Naive thymus-derived CD8-positive, alpha-beta T cell (primary cell): ENCODE measurements around the gene TNIP1. TPM values are rescaled to one million over a fixed set of nuclear protein-coding genes. Genes with fewer than 3 reads are reported as not detected.

Experiments
- ATAC-seq, 2 donors: fragments of 150-1000 bp; cut with Tn5 transposase in 1 of 2; sonication (Bioruptor Pico), chemical (Tn5 transposase) in 1 of 2; 1 replicate in 1 of 2; 2 replicates in 1 of 2; pipeline ENCODE4 v1.10.0; 2021; ENCODE audit warnings: mild to moderate bottlenecking in 2 of 2, moderate library complexity in 2 of 2
- POLR2A ChIA-PET: fragments of 350-600 bp; sonication (Branson Sonifier 250); formaldehyde crosslinking; loops from one replicate; lab custom pipeline; 2021; ENCODE audit warnings: antibody characterized with exemption; lab: Charles Lee
- DNase-seq, 10 donors: peaks; one replicate each; pipeline versions ENCODE4 v3.0.0 to v3.0.0-alpha.2; 2020 to 2022
- H3K27ac Mint-ChIP-seq, 10 donors: one replicate each; pipeline ENCODE4 v1.8.0; 2020 to 2022; ENCODE audit warnings: mild to moderate bottlenecking in 10 of 10, mixed read lengths in 10 of 10, moderate library complexity in 4 of 10, inconsistent platforms in 1 of 10
- H3K27me3 Mint-ChIP-seq, 5 donors: one replicate each; pipeline ENCODE4 v1.8.0; 2021 to 2022; ENCODE audit warnings: mixed read lengths in 5 of 5
- H3K36me3 Mint-ChIP-seq, 3 donors: one replicate each; pipeline ENCODE4 v1.8.0; 2020 to 2022; ENCODE audit warnings: mixed read lengths in 3 of 3, mild to moderate bottlenecking in 2 of 3, inconsistent platforms in 1 of 3
- H3K4me1 Mint-ChIP-seq, 4 donors: one replicate each; pipeline ENCODE4 v1.8.0; 2021 to 2022; ENCODE audit warnings: mixed read lengths in 4 of 4
- H3K4me3 Mint-ChIP-seq, 10 donors: one replicate each; pipeline ENCODE4 v1.8.0; 2020 to 2022; ENCODE audit warnings: mild to moderate bottlenecking in 10 of 10, mixed read lengths in 10 of 10, moderate library complexity in 6 of 10, inconsistent platforms in 1 of 10
- H3K9me3 Mint-ChIP-seq, 9 donors: one replicate each; pipeline ENCODE4 v1.8.0; 2020 to 2022; ENCODE audit warnings: mixed read lengths in 9 of 9, mild to moderate bottlenecking in 3 of 9, inconsistent platforms in 1 of 9, moderate library complexity in 1 of 9
- polyA plus RNA-seq, 3 donors: library from polyadenylated mRNA; unstranded; fragments of 300-500 nt; fragmentation: Illumina TruSeq; gene quantifications; one replicate each; pipeline ENCODE4 v1.2.3, GENCODE V29; 2021
- total RNA-seq, 8 experiments: library from RNA in 2 of 8; stranded (reverse) in 2 of 8; gene quantifications; one replicate each; pipeline ENCODE4 v1.2.3 and lab custom pipeline; 2021 to 2026

Gene TNIP1
- total and polyA plus RNA-seq, 5 experiments from 2014 or later = 25.6 to 140 (median 37.5) TPM

- Mint-ChIP-seq H3K9me3 (no peaks in the 10 kb centered on the region), H3K27ac (no peak overlapping the region), H3K4me1 (no peaks in the 10 kb centered on the region), H3K4me3 (no peak overlapping the region), H3K27me3 (peaks cover 7 to 27% (median 14%) of the 10 kb centered on the region in 5 donors), H3K36me3 (no peaks in the 10 kb centered on the region)
- POLR2A ChIA-PET = interaction anchor here (0.6 kb wide), 1 partner anchor 117 kb away, joined by 5 read pairs; no protein-coding TSS in a partner anchor
- ATAC-seq = no peak
- no peak for DNase-seq
These were observed 72.7 kb downstream of the TNIP1 start for GRCh38 chr5:151008210-151008491.

- no peaks in the 10 kb centered on the region for H3K36me3 Mint-ChIP-seq
- DNase-seq = no peak
- H3K9me3 Mint-ChIP-seq = no peaks in the 10 kb centered on the region
- H3K27me3 Mint-ChIP-seq = peaks cover 5 to 27% (median 14%) of the 10 kb centered on the region in 5 donors
- H3K27ac Mint-ChIP-seq = no peak overlapping the region
- POLR2A ChIA-PET = interaction anchor here (0.6 kb wide), 1 partner anchor 118 kb away, joined by 5 read pairs; no protein-coding TSS in a partner anchor
- H3K4me1 Mint-ChIP-seq = no peaks in the 10 kb centered on the region
- no peak for ATAC-seq
- H3K4me3 Mint-ChIP-seq = no peak overlapping the region
These were observed 73.2 kb downstream of the TNIP1 start for GRCh38 chr5:151007430-151008209.

DNA sequence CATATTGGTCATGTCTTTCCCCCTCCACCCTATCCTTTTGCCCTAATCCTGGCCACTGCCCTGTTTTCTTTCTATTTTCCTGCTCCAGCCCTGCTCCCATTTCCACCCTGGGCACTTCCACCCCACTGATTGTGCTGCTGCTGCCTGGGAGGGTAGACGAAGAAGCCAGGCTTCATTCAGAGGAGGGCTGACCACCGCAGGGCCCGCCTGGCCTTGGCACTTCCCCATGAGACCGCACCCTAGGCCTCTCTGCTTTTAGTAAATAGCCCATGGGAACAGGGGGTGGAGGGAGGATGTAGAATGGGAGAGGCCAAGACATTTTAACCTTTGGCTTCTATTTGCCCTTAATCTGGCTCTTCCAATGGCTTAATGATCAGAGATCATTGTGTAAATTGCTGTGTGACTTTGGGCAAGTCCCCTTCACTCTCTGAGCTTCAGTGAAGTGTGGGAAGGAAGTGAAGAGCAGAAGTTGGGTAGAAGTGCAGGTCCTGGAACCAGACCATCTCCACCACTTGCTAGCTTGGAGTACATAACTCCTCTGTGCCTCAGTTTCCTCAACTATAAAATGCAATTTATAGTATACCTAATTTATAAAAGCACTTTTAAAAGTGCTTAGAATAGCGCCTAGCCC is 74.0 kb downstream of the TNIP1 start:
- H3K27me3 Mint-ChIP-seq = peaks cover 4 to 26% (median 14%) of the 10 kb centered on the region in 5 donors
- H3K27ac Mint-ChIP-seq = peak overlapping the region in 1 of 10 donors; percentile 31
- no peaks in the 10 kb centered on the region for H3K36me3 Mint-ChIP-seq
- POLR2A ChIA-PET = no interaction called here
- no peaks in the 10 kb centered on the region for H3K4me1 Mint-ChIP-seq
- H3K4me3 Mint-ChIP-seq = no peak overlapping the region
- ATAC-seq (no peak), DNase-seq (no peak)
- no peaks in the 10 kb centered on the region for H3K9me3 Mint-ChIP-seq

DNA sequence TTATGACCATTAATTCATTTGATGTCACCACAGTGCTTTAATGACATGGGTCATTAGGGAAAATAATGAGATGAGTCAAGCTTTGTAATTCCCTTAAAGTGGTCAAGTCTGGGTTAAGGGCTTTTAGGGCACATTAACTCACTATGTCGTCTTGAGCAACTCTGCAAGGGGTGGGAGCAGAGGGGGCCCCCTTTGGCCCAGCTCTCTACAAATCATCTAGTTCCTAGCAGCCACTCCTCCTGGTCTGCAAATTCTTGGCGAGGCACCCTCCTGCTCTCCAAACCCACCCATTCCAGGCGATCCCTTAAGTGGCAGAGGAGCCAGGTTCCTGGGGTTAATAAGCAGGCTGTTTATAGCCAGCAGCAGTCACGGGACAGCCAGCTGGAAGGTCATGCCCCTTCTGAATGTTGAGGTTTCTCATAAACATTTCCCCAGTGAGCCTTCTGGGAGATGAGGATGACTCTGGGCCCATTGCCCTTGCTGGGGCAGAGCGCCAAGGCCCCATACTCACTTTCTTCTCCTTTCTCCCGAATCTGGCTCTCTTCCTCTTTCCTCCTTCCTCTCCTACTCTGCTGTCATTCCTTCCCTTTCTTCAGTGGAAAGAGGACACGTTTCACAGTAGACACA is 74.8 kb downstream of the TNIP1 start:
- Mint-ChIP-seq H3K27ac (peak overlapping the region in 1 of 10 donors; percentile 31), H3K4me1 (no peaks in the 10 kb centered on the region), H3K4me3 (no peak overlapping the region), H3K36me3 (no peaks in the 10 kb centered on the region), H3K27me3 (peaks cover 0 to 20% (median 10%) of the 10 kb centered on the region in 5 donors), H3K9me3 (no peaks in the 10 kb centered on the region)
- ATAC-seq (no peak), DNase-seq (no peak)
- POLR2A ChIA-PET = no interaction called here

- Mint-ChIP-seq H3K27ac (no peak overlapping the region), H3K4me3 (no peak overlapping the region), H3K4me1 (no peaks in the 10 kb centered on the region), H3K36me3 (no peaks in the 10 kb centered on the region), H3K27me3 (peaks cover 1 to 18% (median 10%) of the 10 kb centered on the region in 5 donors), H3K9me3 (no peaks in the 10 kb centered on the region)
- ATAC-seq (no peak), DNase-seq (no peak)
- POLR2A ChIA-PET = no interaction called here
These were observed 75.5 kb downstream of the TNIP1 start for GRCh38 chr5:151005187-151005949.

DNA sequence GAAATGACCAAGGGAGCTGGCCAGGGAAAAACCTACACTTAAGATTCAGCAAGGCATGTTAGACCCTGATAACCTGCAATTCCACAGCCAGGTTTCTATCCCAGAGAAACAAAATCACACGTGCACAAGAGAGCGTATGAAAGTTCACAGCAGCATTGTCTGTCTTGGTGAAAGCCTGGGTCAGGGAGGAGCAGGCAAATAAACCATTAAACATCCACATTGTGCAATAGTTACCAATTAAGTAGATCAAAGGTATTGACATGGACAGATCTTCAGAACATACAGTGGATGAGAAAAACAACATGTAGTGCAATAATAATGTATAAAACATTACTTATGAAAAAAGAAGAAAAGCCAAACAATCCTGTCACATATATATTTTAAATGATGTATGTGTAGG is 76.3 kb downstream of the TNIP1 start:
- Mint-ChIP-seq H3K9me3 (no peaks in the 10 kb centered on the region), H3K36me3 (no peaks in the 10 kb centered on the region), H3K27ac (no peak overlapping the region), H3K27me3 (peaks cover 4 to 12% (median 10%) of the 10 kb centered on the region in 5 donors), H3K4me3 (no peak overlapping the region), H3K4me1 (no peaks in the 10 kb centered on the region)
- DNase-seq (no peak), ATAC-seq (no peak)
- POLR2A ChIA-PET = no interaction called here

GRCh38 chr5:151003503-151003860 is 77.4 kb downstream of the TNIP1 start:
- H3K4me1 Mint-ChIP-seq = no peaks in the 10 kb centered on the region
- no peaks in the 10 kb centered on the region for H3K9me3 Mint-ChIP-seq
- no peaks in the 10 kb centered on the region for H3K36me3 Mint-ChIP-seq
- POLR2A ChIA-PET = no interaction called here
- ATAC-seq = no peak
- H3K27ac Mint-ChIP-seq = no peak overlapping the region
- peaks cover 2 to 13% (median 5%) of the 10 kb centered on the region in 5 donors for H3K27me3 Mint-ChIP-seq
- no peak overlapping the region for H3K4me3 Mint-ChIP-seq
- no peak for DNase-seq

DNA sequence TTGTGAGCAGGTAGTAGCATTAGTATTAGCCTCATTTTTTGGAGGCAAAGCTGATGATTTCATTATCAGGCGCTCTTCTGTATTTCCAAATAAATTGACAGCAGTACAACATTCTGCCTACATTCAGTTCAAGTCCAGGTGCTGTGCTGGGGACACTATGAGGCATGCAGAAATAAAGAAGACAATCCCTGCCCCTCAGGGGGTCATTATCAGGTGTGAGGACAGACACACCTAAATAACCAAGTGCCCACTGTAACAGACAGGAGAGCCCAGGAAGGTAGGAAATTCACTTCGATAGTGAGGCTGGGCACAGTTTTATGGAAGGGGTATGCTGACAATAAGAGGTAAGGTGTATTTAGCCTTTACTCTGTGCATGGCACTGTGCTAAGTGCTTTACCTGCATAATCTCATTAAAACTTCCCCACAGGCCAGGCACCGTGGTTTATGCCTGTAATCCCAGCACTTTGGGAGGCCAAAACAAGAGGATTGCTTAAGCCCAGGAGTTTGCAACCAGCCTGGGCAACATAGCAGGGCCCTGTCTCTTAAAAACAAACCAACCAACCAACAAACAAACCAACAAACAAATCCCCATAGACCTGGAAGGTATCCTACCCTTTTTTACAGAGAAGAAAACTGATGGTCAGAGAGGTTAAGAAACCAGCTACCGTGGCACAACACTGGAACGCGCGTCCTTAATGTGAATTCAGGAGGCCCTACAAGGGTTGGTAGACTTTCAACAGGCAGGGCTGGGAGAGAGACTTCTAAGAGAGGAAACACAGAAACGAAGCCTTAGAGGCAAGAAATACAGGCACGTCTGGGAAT is 77.9 kb downstream of the TNIP1 start:
- peaks cover 0 to 11% (median 5%) of the 10 kb centered on the region in 5 donors for H3K27me3 Mint-ChIP-seq
- no peak overlapping the region for H3K4me3 Mint-ChIP-seq
- H3K27ac Mint-ChIP-seq = no peak overlapping the region
- H3K4me1 Mint-ChIP-seq = no peaks in the 10 kb centered on the region
- POLR2A ChIA-PET = no interaction called here
- no peaks in the 10 kb centered on the region for H3K9me3 Mint-ChIP-seq
- H3K36me3 Mint-ChIP-seq = no peaks in the 10 kb centered on the region
- no peak for DNase-seq
- no peak for ATAC-seq

GRCh38 chr5:151002250-151002649 is 78.6 kb downstream of the TNIP1 start:
- DNase-seq = no peak
- ATAC-seq = no peak
- H3K27ac Mint-ChIP-seq = no peak overlapping the region
- no peaks in the 10 kb centered on the region for H3K9me3 Mint-ChIP-seq
- H3K27me3 Mint-ChIP-seq = peaks cover 0 to 8% (median 5%) of the 10 kb centered on the region in 5 donors
- no peaks in the 10 kb centered on the region for H3K4me1 Mint-ChIP-seq
- no peaks in the 10 kb centered on the region for H3K36me3 Mint-ChIP-seq
- H3K4me3 Mint-ChIP-seq = no peak overlapping the region
- POLR2A ChIA-PET = no interaction called here

GRCh38 chr5:151001436-151001835 is 79.4 kb downstream of the TNIP1 start:
- no peak overlapping the region for H3K27ac Mint-ChIP-seq

DNA sequence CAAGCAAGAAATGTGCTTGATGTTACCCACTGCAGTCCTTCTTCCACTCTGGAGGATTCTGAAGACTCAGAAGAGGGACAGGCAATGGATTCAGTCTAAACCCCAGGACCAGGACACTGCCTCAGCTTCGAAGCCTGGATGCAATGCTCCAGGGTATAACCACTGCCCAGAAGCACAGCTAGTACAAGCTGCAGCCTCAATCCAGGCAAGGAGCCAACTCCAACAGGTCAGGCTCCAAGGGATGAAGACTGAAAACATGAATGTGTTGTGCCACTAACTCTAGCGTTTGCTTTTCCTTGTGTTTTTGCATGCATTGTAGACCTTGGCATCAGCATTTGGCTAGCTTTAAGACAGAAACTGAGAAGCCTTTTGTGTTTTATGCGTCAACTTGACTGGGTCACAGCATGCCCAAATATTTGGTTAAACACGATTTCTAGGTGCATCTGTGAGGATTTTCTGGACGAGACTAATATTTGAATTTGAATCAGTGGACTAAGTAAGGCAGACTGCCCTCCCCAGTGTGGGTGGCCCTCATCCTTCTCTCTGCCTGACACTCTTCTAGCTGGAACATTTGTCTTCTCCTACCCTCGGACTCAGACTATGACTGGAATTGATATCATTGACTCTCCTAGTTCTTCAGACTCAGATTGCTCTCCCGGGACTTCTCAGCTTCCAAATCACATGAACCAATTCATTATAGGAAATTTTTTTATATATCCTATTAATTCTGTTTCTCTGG is 81.0 kb downstream of the TNIP1 start:
- peaks cover 0 to 5% (median 0%) of the 10 kb centered on the region in 9 donors for H3K9me3 Mint-ChIP-seq
- peaks cover 0 to 6% (median 0%) of the 10 kb centered on the region in 3 donors for H3K36me3 Mint-ChIP-seq
- POLR2A ChIA-PET = no interaction called here
- ATAC-seq = no peak
- H3K4me1 Mint-ChIP-seq = no peaks in the 10 kb centered on the region
- no peak for DNase-seq
- H3K4me3 Mint-ChIP-seq = no peak overlapping the region
- peaks cover 0 to 8% (median 4%) of the 10 kb centered on the region in 5 donors for H3K27me3 Mint-ChIP-seq
- no peak overlapping the region for H3K27ac Mint-ChIP-seq

More at GRCh38 chr5:151001436-151001835, 79.4 kb downstream of the TNIP1 start:
- H3K27me3 Mint-ChIP-seq = peaks cover 0 to 8% (median 4%) of the 10 kb centered on the region in 5 donors
- ATAC-seq = no peak
- no peak overlapping the region for H3K4me3 Mint-ChIP-seq
- POLR2A ChIA-PET = no interaction called here
- no peak for DNase-seq
- no peaks in the 10 kb centered on the region for H3K36me3 Mint-ChIP-seq
- H3K9me3 Mint-ChIP-seq = no peaks in the 10 kb centered on the region
- H3K4me1 Mint-ChIP-seq = no peaks in the 10 kb centered on the region
